Measurements from ENCODE around the gene HS3ST1.

GRCh38 chr4:11408233-11408967 is 20.3 kb downstream of the HS3ST1 start:
- TF ChIP-seq, protein P1, sequence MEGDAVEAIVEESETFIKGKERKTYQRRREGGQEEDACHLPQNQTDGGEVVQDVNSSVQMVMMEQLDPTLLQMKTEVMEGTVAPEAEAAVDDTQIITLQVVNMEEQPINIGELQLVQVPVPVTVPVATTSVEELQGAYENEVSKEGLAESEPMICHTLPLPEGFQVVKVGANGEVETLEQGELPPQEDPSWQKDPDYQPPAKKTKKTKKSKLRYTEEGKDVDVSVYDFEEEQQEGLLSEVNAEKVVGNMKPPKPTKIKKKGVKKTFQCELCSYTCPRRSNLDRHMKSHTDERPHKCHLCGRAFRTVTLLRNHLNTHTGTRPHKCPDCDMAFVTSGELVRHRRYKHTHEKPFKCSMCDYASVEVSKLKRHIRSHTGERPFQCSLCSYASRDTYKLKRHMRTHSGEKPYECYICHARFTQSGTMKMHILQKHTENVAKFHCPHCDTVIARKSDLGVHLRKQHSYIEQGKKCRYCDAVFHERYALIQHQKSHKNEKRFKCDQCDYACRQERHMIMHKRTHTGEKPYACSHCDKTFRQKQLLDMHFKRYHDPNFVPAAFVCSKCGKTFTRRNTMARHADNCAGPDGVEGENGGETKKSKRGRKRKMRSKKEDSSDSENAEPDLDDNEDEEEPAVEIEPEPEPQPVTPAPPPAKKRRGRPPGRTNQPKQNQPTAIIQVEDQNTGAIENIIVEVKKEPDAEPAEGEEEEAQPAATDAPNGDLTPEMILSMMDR (IDR thresholded peaks at IDR 0.05), result no peak
- TF ChIP-seq POLR2AphosphoS5 (IDR thresholded peaks at IDR 0.05; ENCODE audit: low read depth, low read length), result no peak
- TF ChIP-seq TCF7L2 (IDR thresholded peaks at IDR 0.05; ENCODE audit: low read depth, low read length), result no peak

Data from Panc1 (cell line).